MM.1S (cell line): Measurements from ENCODE around the gene EMC8.

ENCODE experiments used
- DNase-seq: peaks from one replicate; pipeline ENCODE4 v3.0.0-alpha.2; 2015
- H2AFZ ChIP-seq: fragments of 300-600 bp; sonication (generic); 2 replicates; pipeline ENCODE4 v1.6.0; 2016; ENCODE audit warnings: antibody characterized with exemption, low read length
- H3F3A ChIP-seq: fragments of 300-600 bp; sonication (generic); 2 replicates; pipeline ENCODE4 v1.6.1; 2016; ENCODE audit warnings: mild to moderate bottlenecking, antibody characterized with exemption, low read length, moderate library complexity, mixed read lengths; ENCODE audit not compliant: insufficient read depth
- H3K27ac ChIP-seq: fragments of 300-600 bp; sonication (generic); 2 replicates; pipeline ENCODE4 v1.5.1; 2016; ENCODE audit warnings: mild to moderate bottlenecking, low read length
- H3K27me3 ChIP-seq: fragments of 300-600 bp; sonication (generic); replicated peaks from 2 replicates; pipeline ENCODE4 v1.6.0; 2016; ENCODE audit warnings: low read length; ENCODE audit not compliant: insufficient read depth
- H3K36me3 ChIP-seq: fragments of 300-600 bp; sonication (generic); replicated peaks from 2 replicates; pipeline ENCODE4 v1.6.1; 2016; ENCODE audit warnings: mild to moderate bottlenecking, low read length, mixed read lengths; ENCODE audit not compliant: insufficient read depth
- H3K4me1 ChIP-seq: fragments of 300-600 bp; sonication (generic); 2 replicates; pipeline ENCODE4 v1.6.1; 2016; ENCODE audit warnings: low read length, mixed read lengths
- H3K4me2 ChIP-seq: fragments of 300-600 bp; sonication (generic); 2 replicates; pipeline ENCODE4 v1.6.0; 2016; ENCODE audit warnings: low read depth, low read length
- H3K4me3 ChIP-seq: fragments of 300-600 bp; sonication (generic); 2 replicates; pipeline ENCODE4 v1.5.1; 2016; ENCODE audit warnings: low read length, mixed read lengths
- H3K79me2 ChIP-seq: fragments of 300-600 bp; sonication (generic); 2 replicates; pipeline ENCODE4 v1.6.1; 2016; ENCODE audit warnings: mixed run types, low read length, mixed read lengths
- H3K9ac ChIP-seq: fragments of 300-600 bp; sonication (generic); 2 replicates; pipeline ENCODE4 v1.6.1; 2016; ENCODE audit warnings: low read length, mixed read lengths
- H3K9me2 ChIP-seq: fragments of 300-600 bp; sonication (generic); replicated peaks from 2 replicates; pipeline ENCODE4 v1.6.1; 2016; ENCODE audit warnings: mild to moderate bottlenecking, low read length, mixed read lengths; ENCODE audit not compliant: insufficient read depth
- H3K9me3 ChIP-seq: fragments of 300-600 bp; sonication (generic); replicated peaks from 2 replicates; pipeline ENCODE4 v1.6.1; 2016; ENCODE audit warnings: mild to moderate bottlenecking, low read length, mixed read lengths; ENCODE audit not compliant: insufficient read depth
- H4K20me1 ChIP-seq: fragments of 300-600 bp; sonication (generic); 2 replicates; pipeline ENCODE4 v1.6.1; 2016; ENCODE audit warnings: mild to moderate bottlenecking, low read length, moderate library complexity, mixed read lengths; ENCODE audit not compliant: insufficient read depth
- CTCF ChIP-seq: fragments of 300-600 bp; sonication (generic); IDR thresholded peaks from 2 replicates; pipeline ENCODE4 v1.5.1; 2016; ENCODE audit warnings: antibody characterized with exemption, low read length, mixed read lengths
- EZH2 ChIP-seq: fragments of 300-600 bp; sonication (generic); optimal IDR thresholded peaks from 2 replicates; pipeline ENCODE3; 2017; ENCODE audit warnings: low read depth, mild to moderate bottlenecking, antibody characterized with exemption, low read length, mixed read lengths
- EZH2phosphoT487 ChIP-seq: fragments of 300-600 bp; sonication (generic); IDR thresholded peaks from 2 replicates; pipeline ENCODE4 v1.6.1; 2018; ENCODE audit warnings: antibody characterized with exemption, low read length

The EMC8 gene

GRCh38 chr16:85798901-85799496 is 345 bp downstream of the EMC8 start:
- Histone ChIP-seq H3K4me2 (peak overlapping the region; percentile 79), H3K9me3 (no peaks in the 10 kb centered on the region), H3K9me2 (no peaks in the 10 kb centered on the region), H3K27ac (no peak overlapping the region), H3F3A (no peaks in the 10 kb centered on the region), H4K20me1 (no peaks in the 10 kb centered on the region), H2AFZ (0 out of 2 replicates have a peak overlapping the region, but pooled peaks have one; percentile 15), H3K9ac (peak overlapping the region; percentile 93), H3K4me3 (peak overlapping the region; percentile 77), H3K4me1 (no peaks in the 10 kb centered on the region), H3K36me3 (no peaks in the 10 kb centered on the region), H3K79me2 (peaks cover 66% of the 10 kb centered on the region), H3K27me3 (no peaks in the 10 kb centered on the region)
- TF ChIP-seq CTCF = no peak
- no peak for TF ChIP-seq EZH2phosphoT487
- no peak for TF ChIP-seq EZH2
- no peak for DNase-seq

GRCh38 chr16:85798283-85798776 is 1.0 kb downstream of the EMC8 start:
- Histone ChIP-seq H3K4me2 (peak overlapping the region; percentile 79), H3K9ac (peak overlapping the region; percentile 93), H4K20me1 (no peaks in the 10 kb centered on the region), H3K9me2 (no peaks in the 10 kb centered on the region), H2AFZ (no peak overlapping the region), H3K9me3 (no peaks in the 10 kb centered on the region), H3K4me3 (peak overlapping the region; percentile 77), H3F3A (no peaks in the 10 kb centered on the region), H3K36me3 (no peaks in the 10 kb centered on the region), H3K27me3 (no peaks in the 10 kb centered on the region), H3K4me1 (no peaks in the 10 kb centered on the region), H3K79me2 (peaks cover 73% of the 10 kb centered on the region), H3K27ac (no peak overlapping the region)
- TF ChIP-seq EZH2phosphoT487 (no peak), EZH2 (no peak), CTCF (no peak)
- no peak for DNase-seq

- Histone ChIP-seq H3K27me3 (no peaks in the 10 kb centered on the region), H3K9me3 (no peaks in the 10 kb centered on the region), H3K36me3 (no peaks in the 10 kb centered on the region), H3K4me3 (no peak overlapping the region), H3K27ac (no peak overlapping the region), H3K4me1 (no peaks in the 10 kb centered on the region), H3K79me2 (peaks cover 83% of the 10 kb centered on the region), H3K4me2 (no peak overlapping the region), H3K9ac (no peak overlapping the region), H2AFZ (no peak overlapping the region), H4K20me1 (no peaks in the 10 kb centered on the region), H3K9me2 (no peaks in the 10 kb centered on the region), H3F3A (no peaks in the 10 kb centered on the region)
- no peak for TF ChIP-seq EZH2phosphoT487
- TF ChIP-seq EZH2 = no peak
- TF ChIP-seq CTCF = no peak
- DNase-seq = no peak
These were observed 2.7 kb downstream of the EMC8 start for GRCh38 chr16:85796599-85796998.
